ENCODE results near the gene SLC6A1.

Gene SLC6A1

DNA sequence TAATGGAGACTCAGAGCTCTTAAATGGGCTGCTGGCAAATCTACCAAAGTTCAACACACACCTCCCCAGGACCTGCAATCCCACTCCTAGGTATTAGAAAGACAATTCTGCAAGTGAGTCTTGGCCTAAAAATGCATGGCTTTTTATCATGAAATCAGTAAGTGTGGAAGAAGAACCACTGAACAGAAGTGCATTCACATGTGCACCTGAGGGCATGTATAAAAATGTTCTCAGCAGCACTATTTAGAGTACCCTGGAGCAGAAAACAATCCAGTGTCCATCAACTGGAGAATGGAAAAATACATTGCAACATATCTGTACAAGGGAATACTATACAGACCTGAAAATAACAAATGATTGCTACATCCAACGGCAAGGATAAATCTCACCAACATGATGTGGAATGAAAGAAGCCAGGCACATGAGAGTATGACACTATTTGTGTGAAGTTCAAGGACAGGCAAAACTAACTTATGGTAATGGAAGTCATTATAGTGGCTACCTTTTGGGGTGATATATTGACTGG, 8.1 kb upstream of the SLC6A1 start:
- Histone ChIP-seq H3K27me3 (ENCODE audit: insufficient read depth, poor library complexity, severe bottlenecking) (peaks cover 37% of the 10 kb centered on the region), H3K4me1 (ENCODE audit: insufficient read depth, poor library complexity, severe bottlenecking) (peaks cover 2% of the 10 kb centered on the region), H3K4me3 (ENCODE audit: severe bottlenecking) (no peak overlapping the region), H3K36me3 (ENCODE audit: low read depth) (no peaks in the 10 kb centered on the region), H3K27ac (ENCODE audit: poor library complexity, severe bottlenecking) (no peak overlapping the region), H3K9me3 (ENCODE audit: severe bottlenecking) (no peaks in the 10 kb centered on the region)
- ATAC-seq (ENCODE audit: low read depth): no peak
- TF ChIP-seq, protein P1, sequence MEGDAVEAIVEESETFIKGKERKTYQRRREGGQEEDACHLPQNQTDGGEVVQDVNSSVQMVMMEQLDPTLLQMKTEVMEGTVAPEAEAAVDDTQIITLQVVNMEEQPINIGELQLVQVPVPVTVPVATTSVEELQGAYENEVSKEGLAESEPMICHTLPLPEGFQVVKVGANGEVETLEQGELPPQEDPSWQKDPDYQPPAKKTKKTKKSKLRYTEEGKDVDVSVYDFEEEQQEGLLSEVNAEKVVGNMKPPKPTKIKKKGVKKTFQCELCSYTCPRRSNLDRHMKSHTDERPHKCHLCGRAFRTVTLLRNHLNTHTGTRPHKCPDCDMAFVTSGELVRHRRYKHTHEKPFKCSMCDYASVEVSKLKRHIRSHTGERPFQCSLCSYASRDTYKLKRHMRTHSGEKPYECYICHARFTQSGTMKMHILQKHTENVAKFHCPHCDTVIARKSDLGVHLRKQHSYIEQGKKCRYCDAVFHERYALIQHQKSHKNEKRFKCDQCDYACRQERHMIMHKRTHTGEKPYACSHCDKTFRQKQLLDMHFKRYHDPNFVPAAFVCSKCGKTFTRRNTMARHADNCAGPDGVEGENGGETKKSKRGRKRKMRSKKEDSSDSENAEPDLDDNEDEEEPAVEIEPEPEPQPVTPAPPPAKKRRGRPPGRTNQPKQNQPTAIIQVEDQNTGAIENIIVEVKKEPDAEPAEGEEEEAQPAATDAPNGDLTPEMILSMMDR (IDR thresholded peaks at IDR 0.05; ENCODE audit: poor library complexity, severe bottlenecking): no peak
- no peak for DNase-seq (ENCODE audit: low spot score)

DNA sequence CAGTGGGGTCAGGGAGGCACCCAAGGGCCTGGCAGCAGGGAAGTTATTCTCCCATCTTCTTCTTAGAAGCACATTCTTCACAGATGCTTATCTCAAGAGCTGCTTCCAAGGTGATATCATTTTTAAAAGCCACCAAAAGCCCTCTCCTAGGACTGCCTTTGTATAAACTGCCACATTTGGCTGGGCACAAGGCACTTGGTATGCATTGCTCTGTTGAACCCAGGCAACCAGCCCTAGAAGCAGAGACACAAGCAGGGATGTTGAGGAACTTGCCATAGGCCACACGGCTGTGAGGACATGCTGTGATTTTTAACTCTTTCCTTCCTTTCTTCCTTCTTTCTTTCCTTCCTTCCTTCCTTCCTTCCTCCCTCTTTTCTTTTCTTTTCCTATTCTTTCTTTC, 7.4 kb upstream of the SLC6A1 start:
- DNase-seq (ENCODE audit: low spot score) (no peak), ATAC-seq (ENCODE audit: low read depth) (no peak)
- Histone ChIP-seq H3K27me3 (ENCODE audit: insufficient read depth, poor library complexity, severe bottlenecking) (peaks cover 45% of the 10 kb centered on the region), H3K4me3 (ENCODE audit: severe bottlenecking) (no peak overlapping the region), H3K36me3 (ENCODE audit: low read depth) (no peaks in the 10 kb centered on the region), H3K9me3 (ENCODE audit: severe bottlenecking) (no peaks in the 10 kb centered on the region), H3K27ac (ENCODE audit: poor library complexity, severe bottlenecking) (no peak overlapping the region), H3K4me1 (ENCODE audit: insufficient read depth, poor library complexity, severe bottlenecking) (peaks cover 2% of the 10 kb centered on the region)
- TF ChIP-seq, protein P1 (IDR thresholded peaks at IDR 0.05; ENCODE audit: poor library complexity, severe bottlenecking): no peak

DNA sequence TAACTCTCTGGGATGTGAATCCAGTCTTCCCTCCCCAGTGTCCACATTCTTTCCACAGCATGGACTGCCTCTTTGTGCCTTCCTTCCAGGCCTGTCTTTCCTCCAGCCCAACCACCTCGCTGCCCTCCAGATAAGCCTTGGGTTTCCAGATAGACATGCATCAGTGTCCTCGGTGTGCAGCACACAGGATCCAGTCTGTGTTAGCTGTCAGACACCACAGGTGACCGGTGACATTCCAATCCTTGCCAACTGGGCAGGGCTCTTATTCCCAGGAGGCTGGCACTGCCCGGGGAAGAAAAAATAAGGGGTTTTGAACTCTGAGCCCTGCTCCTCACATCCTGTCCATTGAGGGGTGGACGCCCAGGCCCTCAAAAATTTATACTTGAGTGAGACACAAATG, 6.0 kb upstream of the SLC6A1 start:
- TF ChIP-seq, protein P1 (IDR thresholded peaks at IDR 0.05; ENCODE audit: poor library complexity, severe bottlenecking): no peak
- H3K4me3 ChIP-seq (ENCODE audit: severe bottlenecking): no peak overlapping the region

DNA sequence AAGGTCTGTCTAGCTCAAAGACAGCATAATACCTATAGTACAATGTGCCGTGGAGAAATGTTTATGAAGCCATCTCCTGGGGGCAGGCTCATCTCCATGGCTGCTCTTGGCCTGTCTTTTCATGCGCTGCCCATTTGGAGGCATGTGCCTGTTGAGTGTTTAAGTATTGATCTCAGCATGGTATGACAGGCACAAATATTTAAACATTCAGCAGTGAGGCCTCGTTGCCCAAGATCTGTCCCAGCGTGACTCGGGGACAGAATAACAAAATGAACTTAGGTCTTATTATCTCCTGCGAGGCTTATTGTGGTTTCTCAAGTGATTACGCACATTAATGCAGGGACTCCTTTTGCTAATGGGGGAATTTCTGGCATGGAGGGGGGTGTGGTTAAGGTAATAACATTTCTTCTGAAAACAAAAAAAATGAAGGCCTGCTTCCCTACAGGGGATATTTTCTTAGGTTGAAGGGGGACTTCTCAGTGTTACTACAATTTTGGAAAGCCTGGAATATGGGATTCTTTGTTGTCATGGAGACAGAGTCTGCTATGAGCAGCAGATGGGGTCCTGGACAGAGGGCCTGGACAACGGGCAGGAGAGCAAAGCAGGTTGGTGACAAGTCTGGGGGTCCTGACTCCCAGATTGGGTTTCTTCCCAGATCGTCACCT, 4.4 kb upstream of the SLC6A1 start:
- DNase-seq (ENCODE audit: low spot score): no peak
- Histone ChIP-seq H3K4me1 (ENCODE audit: insufficient read depth, poor library complexity, severe bottlenecking) (peaks cover under 1% of the 10 kb centered on the region), H3K9me3 (ENCODE audit: severe bottlenecking) (no peaks in the 10 kb centered on the region), H3K4me3 (ENCODE audit: severe bottlenecking) (no peak overlapping the region), H3K27ac (ENCODE audit: poor library complexity, severe bottlenecking) (no peak overlapping the region), H3K36me3 (ENCODE audit: low read depth) (no peaks in the 10 kb centered on the region), H3K27me3 (ENCODE audit: insufficient read depth, poor library complexity, severe bottlenecking) (peaks cover 56% of the 10 kb centered on the region)
- TF ChIP-seq, protein P1 (IDR thresholded peaks at IDR 0.05; ENCODE audit: poor library complexity, severe bottlenecking): no peak
- ATAC-seq (ENCODE audit: low read depth): no peak

More for the DNA sequence above, 6.0 kb upstream of the SLC6A1 start:
- H3K36me3 ChIP-seq (ENCODE audit: low read depth): no peaks in the 10 kb centered on the region
- H3K4me1 ChIP-seq (ENCODE audit: insufficient read depth, poor library complexity, severe bottlenecking): peaks cover 2% of the 10 kb centered on the region
- H3K27ac ChIP-seq (ENCODE audit: poor library complexity, severe bottlenecking): no peak overlapping the region
- peaks cover 50% of the 10 kb centered on the region for H3K27me3 ChIP-seq (ENCODE audit: insufficient read depth, poor library complexity, severe bottlenecking)
- H3K9me3 ChIP-seq (ENCODE audit: severe bottlenecking): no peaks in the 10 kb centered on the region
- no peak for ATAC-seq (ENCODE audit: low read depth)
- DNase-seq (ENCODE audit: low spot score): no peak

DNA sequence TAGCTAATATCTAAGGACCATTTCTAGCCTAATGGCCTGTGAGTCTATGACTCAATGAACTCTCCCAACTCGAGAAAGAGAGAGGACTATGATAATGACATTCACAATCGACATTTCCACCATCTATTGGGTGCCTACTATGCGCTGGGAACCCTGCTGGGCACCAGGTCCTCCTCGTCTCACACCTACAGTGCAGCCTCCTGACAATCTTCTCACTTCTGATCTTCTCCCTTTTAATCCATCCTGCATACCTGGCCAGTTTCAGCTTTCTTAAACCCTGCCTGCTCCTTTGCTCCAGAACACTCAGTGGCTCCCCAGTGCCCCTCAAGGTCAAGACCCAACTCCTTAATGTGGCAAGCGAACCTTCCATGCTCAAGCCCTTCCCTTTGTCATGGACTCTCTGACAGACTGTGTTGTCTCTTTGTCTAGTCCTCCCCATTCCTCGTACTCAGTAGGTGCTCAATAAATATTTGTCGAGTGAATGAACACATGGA, 3.5 kb upstream of the SLC6A1 start:
- Histone ChIP-seq H3K4me3 (ENCODE audit: severe bottlenecking) (no peak overlapping the region), H3K27me3 (ENCODE audit: insufficient read depth, poor library complexity, severe bottlenecking) (peaks cover 65% of the 10 kb centered on the region), H3K36me3 (ENCODE audit: low read depth) (no peaks in the 10 kb centered on the region), H3K9me3 (ENCODE audit: severe bottlenecking) (no peaks in the 10 kb centered on the region), H3K4me1 (ENCODE audit: insufficient read depth, poor library complexity, severe bottlenecking) (no peaks in the 10 kb centered on the region), H3K27ac (ENCODE audit: poor library complexity, severe bottlenecking) (no peak overlapping the region)
- ATAC-seq (ENCODE audit: low read depth) (no peak), DNase-seq (ENCODE audit: low spot score) (no peak)
- TF ChIP-seq, protein P1 (IDR thresholded peaks at IDR 0.05; ENCODE audit: poor library complexity, severe bottlenecking): no peak

All from RWPE2 (cell line).